ENCODE data around the gene LRRC15. TPM values are rescaled to one million over a fixed set of nuclear protein-coding genes. Genes with fewer than 3 reads are reported as not detected.
A peak's percentile ranks its signal among the peaks of the same experiment; 100 is the strongest.

Gene LRRC15
- total RNA-seq, 2 donors from 2014 or later: 0.11 TPM; not detected in 1

- H3K4me3 Mint-ChIP-seq: no peak overlapping the region
- no peak overlapping the region for H3K27ac Mint-ChIP-seq
- H3K9ac ChIP-seq (ENCODE audit: extremely low read depth, low read length, poor library complexity, severe bottlenecking): no peak overlapping the region
- DNase-seq: no peak
- H3K4me1 Mint-ChIP-seq: peaks cover 30% of the 10 kb centered on the region
- H3K9me3 Mint-ChIP-seq: no peaks in the 10 kb centered on the region
- no peak overlapping the region for H3K27ac ChIP-seq (ENCODE audit: low read depth, low read length)
- H3K36me3 Mint-ChIP-seq (ENCODE audit: low read depth): no peaks in the 10 kb centered on the region
- H3K36me3 ChIP-seq (ENCODE audit: control insufficient read depth, insufficient read depth, low read length): no peaks in the 10 kb centered on the region
- H3K27me3 Mint-ChIP-seq (ENCODE audit: insufficient read depth): peaks cover 48% of the 10 kb centered on the region
- 94% methylated on average over 4 to 12 of the region's 12 CpGs for WGBS, 2 experiments (ENCODE audit: insufficient coverage in 1 of 2, insufficient read length in 1 of 2)
- TF ChIP-seq CTCF (conservative IDR thresholded peaks at IDR 0.05): no peak
- peaks cover 44% of the 10 kb centered on the region for H3K27me3 ChIP-seq (ENCODE audit: control insufficient read depth, insufficient read depth, low read length, poor library complexity, severe bottlenecking)
- H3K4me3 ChIP-seq (ENCODE audit: low read length): no peak overlapping the region
- H3K9me3 ChIP-seq (ENCODE audit: control insufficient read depth, low read length): no peaks in the 10 kb centered on the region
- H3K4me1 ChIP-seq (ENCODE audit: control insufficient read depth, insufficient read depth, low read length): peaks cover 19% of the 10 kb centered on the region
Measured at GRCh38 chr3:194384569-194385001, 15.0 kb upstream of the LRRC15 start.

GRCh38 chr3:194384156-194384555 is 14.6 kb upstream of the LRRC15 start:
- DNase-seq: no peak
- Histone ChIP-seq H3K36me3 (ENCODE audit: control insufficient read depth, insufficient read depth, low read length) (no peaks in the 10 kb centered on the region), H3K9ac (ENCODE audit: extremely low read depth, low read length, poor library complexity, severe bottlenecking) (no peak overlapping the region), H3K27ac (ENCODE audit: low read depth, low read length) (no peak overlapping the region), H3K27me3 (ENCODE audit: control insufficient read depth, insufficient read depth, low read length, poor library complexity, severe bottlenecking) (peaks cover 45% of the 10 kb centered on the region), H3K4me1 (ENCODE audit: control insufficient read depth, insufficient read depth, low read length) (peaks cover 19% of the 10 kb centered on the region), H3K9me3 (ENCODE audit: control insufficient read depth, low read length) (no peaks in the 10 kb centered on the region), H3K4me3 (ENCODE audit: low read length) (no peak overlapping the region)
- Mint-ChIP-seq H3K9me3 (no peaks in the 10 kb centered on the region), H3K4me3 (no peak overlapping the region), H3K27ac (no peak overlapping the region), H3K36me3 (ENCODE audit: low read depth) (no peaks in the 10 kb centered on the region), H3K4me1 (peaks cover 30% of the 10 kb centered on the region), H3K27me3 (ENCODE audit: insufficient read depth) (peaks cover 49% of the 10 kb centered on the region)
- WGBS, 2 experiments (ENCODE audit: insufficient coverage in 1 of 2, insufficient read length in 1 of 2): 90 to 95% methylated on average over 6 of the region's 6 CpGs
- no peak for TF ChIP-seq CTCF (conservative IDR thresholded peaks at IDR 0.05)

GRCh38 chr3:194383276-194383940 is 13.9 kb upstream of the LRRC15 start:
- Histone ChIP-seq H3K27ac (ENCODE audit: low read depth, low read length) (no peak overlapping the region), H3K4me3 (ENCODE audit: low read length) (no peak overlapping the region), H3K9ac (ENCODE audit: extremely low read depth, low read length, poor library complexity, severe bottlenecking) (no peak overlapping the region), H3K36me3 (ENCODE audit: control insufficient read depth, insufficient read depth, low read length) (no peaks in the 10 kb centered on the region), H3K27me3 (ENCODE audit: control insufficient read depth, insufficient read depth, low read length, poor library complexity, severe bottlenecking) (peaks cover 46% of the 10 kb centered on the region), H3K9me3 (ENCODE audit: control insufficient read depth, low read length) (no peaks in the 10 kb centered on the region), H3K4me1 (ENCODE audit: control insufficient read depth, insufficient read depth, low read length) (peaks cover 19% of the 10 kb centered on the region)
- Mint-ChIP-seq H3K9me3 (no peaks in the 10 kb centered on the region), H3K27ac (no peak overlapping the region), H3K4me1 (peaks cover 30% of the 10 kb centered on the region), H3K36me3 (ENCODE audit: low read depth) (no peaks in the 10 kb centered on the region), H3K27me3 (ENCODE audit: insufficient read depth) (peaks cover 52% of the 10 kb centered on the region), H3K4me3 (no peak overlapping the region)
- no peak for TF ChIP-seq CTCF (conservative IDR thresholded peaks at IDR 0.05)
- DNase-seq: peak; percentile 85
- WGBS, 2 experiments (ENCODE audit: insufficient coverage in 1 of 2, insufficient read length in 1 of 2): 69 to 71% methylated on average over 6 to 14 of the region's 14 CpGs

All from endodermal cell (in vitro differentiated cells).